NCI-H2107 treated with DMSO at 0.1 percent for 48 hours (cell line): Measurements from ENCODE around the gene PPP4R3A.
"Not testable (repeated sequence)": the region's sequence is repeated elsewhere in the genome, so short reads cannot be mapped to it uniquely, and the experiment has no call there.

Experiments used
- DNase-seq: peaks from one replicate; lab custom pipeline; 2025; ENCODE audit not compliant: unreplicated experiment; lab: John Stamatoyannopoulos, UW

PPP4R3A gene

GRCh38 chr14:91444335-91445020, 65.6 kb downstream of the PPP4R3A start:
- no peak for DNase-seq

- DNase-seq, result no peak
These were observed 70.8 kb downstream of the PPP4R3A start for GRCh38 chr14:91439345-91439744.

GRCh38 chr14:91438845-91439244, 71.3 kb downstream of the PPP4R3A start:
- DNase-seq, result no peak

- DNase-seq, result not testable (repeated sequence)
These were observed 73.8 kb downstream of the PPP4R3A start for GRCh38 chr14:91436266-91436665.

- DNase-seq, result no peak
These were observed 80.7 kb downstream of the PPP4R3A start for GRCh38 chr14:91429385-91429784.

- DNase-seq, result not testable (repeated sequence)
These were observed 81.2 kb downstream of the PPP4R3A start for GRCh38 chr14:91428931-91429330.

GRCh38 chr14:91425531-91425944, 84.6 kb downstream of the PPP4R3A start:
- DNase-seq, result not testable (repeated sequence)

- DNase-seq, result no peak
These were observed 85.1 kb downstream of the PPP4R3A start for GRCh38 chr14:91424813-91425530.

- DNase-seq, result no peak
These were observed 89.4 kb downstream of the PPP4R3A start for GRCh38 chr14:91420686-91421085.

GRCh38 chr14:91419451-91419850, 90.7 kb downstream of the PPP4R3A start:
- no peak for DNase-seq

- no peak for DNase-seq
These were observed 91.1 kb downstream of the PPP4R3A start for GRCh38 chr14:91419044-91419397.

GRCh38 chr14:91418387-91419043, 91.6 kb downstream of the PPP4R3A start:
- DNase-seq, result peak; percentile 64

- no peak for DNase-seq
These were observed 92.1 kb downstream of the PPP4R3A start for GRCh38 chr14:91417983-91418386.

- DNase-seq, result peak; percentile 49
These were observed 92.8 kb downstream of the PPP4R3A start, which contains the start of gene CCDC88C for GRCh38 chr14:91417120-91417982. Gene CCDC88C, minus strand, starts transcription at chr14:91417820. Its CDS starts 130 bp downstream, at chr14:91417690.

- DNase-seq, result no peak
These were observed 93.4 kb downstream of the PPP4R3A start for GRCh38 chr14:91416744-91417119.

- peak; percentile 92 for DNase-seq
These were observed 94.0 kb downstream of the PPP4R3A start for GRCh38 chr14:91415794-91416743.

GRCh38 chr14:91414475-91414833, 95.7 kb downstream of the PPP4R3A start:
- no peak for DNase-seq

- peak; percentile 98 for DNase-seq
These were observed 96.3 kb downstream of the PPP4R3A start for GRCh38 chr14:91413547-91414474.

- no peak for DNase-seq
These were observed 97.2 kb downstream of the PPP4R3A start for GRCh38 chr14:91412939-91413338.
